ENCODE data around the gene SERGEF. TPM values are rescaled to one million over a fixed set of nuclear protein-coding genes. Genes with fewer than 3 reads are reported as not detected.

SERGEF gene
- polyA plus RNA-seq, 1 donor: 11.9 TPM

- DNase-seq: no peak
These were observed 200.6 kb downstream of the SERGEF start for GRCh38 chr11:17812091-17812864.

DNA sequence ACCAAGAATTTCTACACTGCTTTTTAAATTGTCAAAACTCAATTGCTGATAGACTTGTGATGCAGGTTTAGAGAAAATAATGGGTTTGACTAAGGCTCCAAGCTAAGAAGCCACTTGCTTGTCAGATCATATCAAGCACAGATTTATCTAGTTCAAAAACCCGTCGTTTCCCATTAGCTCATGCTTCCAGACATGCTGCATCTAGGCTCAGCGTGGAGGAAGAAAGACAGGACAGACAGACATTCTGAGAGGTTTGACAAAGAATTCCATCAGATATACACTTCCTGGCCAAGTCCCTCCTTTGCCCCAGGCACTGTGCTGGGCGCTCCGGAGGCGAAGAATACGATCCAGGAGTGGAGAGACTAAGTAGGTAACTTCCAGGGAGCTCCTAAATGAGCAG is 201.5 kb downstream of the SERGEF start:
- DNase-seq: no peak

DNA sequence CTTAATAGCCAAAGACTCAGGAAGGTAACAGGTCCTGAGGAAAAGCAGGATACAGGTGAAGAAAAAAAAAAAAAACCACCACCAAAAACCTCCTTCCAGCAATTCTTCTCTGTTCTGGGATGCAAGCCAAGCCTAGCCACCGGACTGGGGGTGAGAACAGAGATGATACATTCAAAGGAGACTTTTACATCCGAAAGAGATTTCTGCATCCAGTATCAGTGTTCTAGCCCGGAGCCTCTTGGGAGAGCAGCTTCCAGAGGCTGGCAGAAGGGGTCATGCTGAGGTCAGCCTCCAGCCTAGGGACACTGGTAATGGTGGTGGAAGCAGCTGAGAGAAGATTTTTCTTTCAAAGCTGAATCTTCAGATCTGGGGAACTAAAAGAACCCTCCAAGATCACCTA is 202.1 kb downstream of the SERGEF start:
- no peak for DNase-seq

GRCh38 chr11:17810041-17810440 is 202.8 kb downstream of the SERGEF start:
- DNase-seq: no peak

DNA sequence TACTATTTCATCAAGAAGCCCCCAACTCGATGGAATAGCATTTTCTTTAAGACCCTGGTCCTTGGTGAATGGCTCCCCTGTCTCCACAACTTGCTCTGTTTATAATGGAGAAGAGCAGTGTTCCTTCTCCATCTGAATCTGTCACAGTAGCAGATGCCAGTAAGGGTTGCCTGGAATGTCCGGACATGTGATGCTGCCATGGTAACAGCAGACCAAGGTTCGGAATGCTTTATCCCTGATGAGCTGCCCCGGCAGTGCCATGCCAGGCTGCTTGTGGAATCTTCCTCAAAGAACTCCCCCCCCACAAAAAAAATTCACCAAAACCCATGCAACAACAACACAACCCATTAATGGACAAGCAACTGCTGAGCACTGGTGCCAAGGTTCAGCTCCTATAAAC is 205.8 kb downstream of the SERGEF start:
- no peak for DNase-seq

DNA sequence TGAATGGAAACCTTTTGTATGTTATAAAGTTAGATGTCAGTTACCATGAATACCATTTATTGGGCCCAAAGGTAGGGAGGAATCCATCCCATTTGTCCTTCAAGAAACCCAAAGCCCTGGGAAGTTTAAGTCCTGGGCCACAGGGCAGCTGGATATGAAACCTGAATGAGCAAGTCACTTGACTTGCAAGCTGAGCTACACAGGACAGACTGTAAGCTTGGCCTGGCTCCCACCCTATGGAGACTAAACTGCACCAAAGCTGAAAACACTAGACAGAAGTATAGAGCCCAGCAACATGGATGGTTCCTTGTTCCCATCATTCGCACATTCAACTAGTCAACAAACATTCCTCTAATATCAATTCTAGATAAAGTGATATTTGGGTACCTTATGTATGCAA is 207.0 kb downstream of the SERGEF start:
- no peak for DNase-seq

DNA sequence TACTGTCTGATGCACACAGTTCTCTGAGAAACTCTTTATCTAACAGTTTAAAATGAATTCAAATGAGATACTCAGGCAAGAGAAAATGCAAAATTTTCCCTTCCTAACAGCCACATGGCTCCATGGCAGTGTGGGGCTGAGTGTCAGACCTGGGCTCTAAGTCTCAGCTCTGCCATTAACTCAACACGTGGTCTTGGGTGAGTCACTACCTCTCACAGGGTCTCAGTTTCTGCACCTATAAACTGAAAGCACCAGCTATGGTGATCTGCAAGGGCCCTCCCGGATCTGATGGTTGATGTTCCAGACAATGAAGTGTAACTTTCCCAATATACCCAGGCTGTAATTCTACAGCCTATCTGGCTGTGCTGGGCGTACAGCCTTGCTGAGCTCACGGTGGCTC is 207.8 kb downstream of the SERGEF start:
- DNase-seq: no peak

- no peak for DNase-seq
These were observed 209.0 kb downstream of the SERGEF start for GRCh38 chr11:17803754-17804334.

GRCh38 chr11:17802491-17802890 is 210.4 kb downstream of the SERGEF start:
- no peak for DNase-seq

DNA sequence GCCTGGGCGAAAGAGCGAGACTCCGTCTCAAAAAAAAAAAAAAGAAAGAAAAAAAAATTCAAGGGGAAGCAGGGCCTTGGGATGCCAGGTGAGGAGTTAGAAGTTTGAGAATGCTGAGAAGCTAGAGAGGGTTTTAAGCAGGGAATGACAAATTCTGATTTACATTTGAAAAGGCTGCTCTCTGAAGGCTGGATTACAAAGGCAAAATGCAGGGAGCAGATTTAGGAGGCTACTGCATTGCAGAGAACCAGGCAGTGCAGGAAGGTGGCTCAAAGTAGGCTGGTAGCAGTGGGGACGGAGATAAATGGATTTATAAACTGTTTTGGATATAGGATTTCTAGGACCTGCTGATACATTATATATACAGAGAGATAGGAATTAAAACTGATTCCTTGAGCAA is 211.7 kb downstream of the SERGEF start:
- DNase-seq: no peak

DNA sequence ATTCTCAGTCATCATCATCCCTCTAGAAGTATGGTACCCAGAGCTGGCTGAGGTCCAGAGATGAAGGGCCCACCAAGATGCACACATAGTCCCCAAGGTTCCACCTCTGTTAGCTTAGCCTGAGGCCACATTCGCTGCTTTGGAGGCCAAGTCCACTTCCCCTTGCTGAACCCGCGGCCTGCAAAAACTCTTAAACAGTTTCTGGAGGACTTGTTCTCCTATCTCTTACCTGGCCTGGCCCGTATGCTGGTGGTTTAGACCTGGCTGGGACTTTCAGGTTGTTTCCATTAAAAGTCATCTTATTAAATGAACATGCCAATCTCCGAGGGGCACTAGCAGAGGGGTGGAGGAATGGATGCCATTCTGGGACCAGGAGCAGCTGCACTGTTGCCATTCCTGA is 213.7 kb downstream of the SERGEF start:
- no peak for DNase-seq

DNA sequence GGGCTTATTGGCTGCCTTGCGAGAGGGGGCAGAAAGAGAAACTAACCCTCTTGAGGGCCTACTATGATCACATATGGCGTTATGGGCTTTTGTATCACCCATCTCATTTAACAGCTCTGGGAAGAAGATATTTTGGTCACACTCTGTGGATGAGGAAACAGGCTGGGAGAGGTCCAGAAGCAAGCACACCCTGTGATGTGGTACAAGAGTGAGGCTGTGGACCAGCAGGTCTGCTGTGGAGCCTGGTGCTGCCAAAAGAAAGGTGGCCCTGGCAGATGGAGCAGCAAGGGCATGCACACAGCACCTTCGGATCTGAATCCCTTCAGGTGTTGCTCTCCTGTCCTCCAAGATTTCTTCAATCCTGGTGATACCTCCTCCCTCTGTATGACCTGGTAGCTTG is 214.1 kb downstream of the SERGEF start:
- no peak for DNase-seq

GRCh38 chr11:17798253-17798652 is 214.6 kb downstream of the SERGEF start:
- DNase-seq: no peak

- no peak for DNase-seq
These were observed 216.7 kb downstream of the SERGEF start for GRCh38 chr11:17796154-17796553.

DNA sequence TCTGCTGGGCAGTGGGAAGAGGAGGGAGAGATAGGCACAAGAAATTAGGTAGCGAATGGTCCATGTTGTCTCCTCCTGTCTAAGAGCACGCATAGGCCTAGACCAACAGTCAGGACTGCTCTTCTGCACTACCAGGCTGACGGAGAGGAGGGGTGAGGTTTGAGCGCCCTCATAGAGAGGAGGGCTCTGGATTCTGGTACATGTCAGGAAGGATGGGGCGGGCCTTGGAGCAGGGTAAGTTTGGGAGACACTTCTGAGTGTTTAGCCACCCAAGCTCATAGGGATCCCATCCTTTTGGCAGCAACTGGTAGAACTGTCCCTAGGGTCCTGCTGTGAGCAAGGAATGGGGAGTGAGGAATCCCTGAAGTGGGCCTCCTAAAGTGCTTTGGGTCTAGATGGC is 217.9 kb downstream of the SERGEF start:
- no peak for DNase-seq

GRCh38 chr11:17793642-17794170 is 219.1 kb downstream of the SERGEF start:
- no peak for DNase-seq

DNA sequence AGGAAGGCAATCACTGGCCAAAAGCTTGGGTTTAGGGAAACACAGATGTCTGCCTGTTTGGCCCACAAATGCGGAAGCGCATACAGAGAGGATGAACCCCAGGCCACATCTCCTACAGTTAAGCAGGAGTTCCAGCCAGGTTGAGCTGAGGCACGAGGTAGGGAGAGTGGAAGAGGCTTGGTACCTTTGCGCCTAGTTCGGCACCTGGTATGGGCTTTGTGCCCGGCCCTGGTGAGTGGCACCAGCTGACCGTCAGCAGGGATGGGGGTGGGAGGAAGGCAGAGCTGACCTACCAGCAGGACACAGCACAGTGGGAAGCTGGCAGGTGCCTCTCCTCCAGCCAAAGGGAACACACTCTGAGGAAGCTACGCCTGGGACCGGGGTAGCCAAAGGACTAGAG is 220.7 kb downstream of the SERGEF start:
- no peak for DNase-seq

- DNase-seq: no peak
These were observed 221.7 kb downstream of the SERGEF start for GRCh38 chr11:17791144-17791543.

DNA sequence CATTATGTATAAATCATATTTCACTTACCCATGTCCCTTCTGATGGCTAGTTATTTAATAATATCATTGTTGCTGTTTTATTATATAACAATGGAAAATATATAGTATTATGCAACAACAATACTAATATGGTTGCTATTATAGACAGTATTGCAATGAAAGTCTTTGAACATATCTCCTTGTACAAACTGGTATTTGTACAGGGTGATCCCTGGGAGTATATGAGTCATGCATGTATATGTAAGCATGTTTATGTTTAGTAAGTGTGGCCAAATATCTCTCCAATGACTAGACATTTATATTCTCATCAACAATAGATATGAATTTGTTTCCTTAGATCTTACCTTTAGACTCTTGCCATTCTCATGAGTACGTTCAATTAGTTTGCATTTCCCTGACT is 222.4 kb downstream of the SERGEF start:
- no peak for DNase-seq

GRCh38 chr11:17788084-17788483 is 224.8 kb downstream of the SERGEF start:
- no peak for DNase-seq

- no peak for DNase-seq
These were observed 225.9 kb downstream of the SERGEF start for GRCh38 chr11:17786824-17787525.

DNA sequence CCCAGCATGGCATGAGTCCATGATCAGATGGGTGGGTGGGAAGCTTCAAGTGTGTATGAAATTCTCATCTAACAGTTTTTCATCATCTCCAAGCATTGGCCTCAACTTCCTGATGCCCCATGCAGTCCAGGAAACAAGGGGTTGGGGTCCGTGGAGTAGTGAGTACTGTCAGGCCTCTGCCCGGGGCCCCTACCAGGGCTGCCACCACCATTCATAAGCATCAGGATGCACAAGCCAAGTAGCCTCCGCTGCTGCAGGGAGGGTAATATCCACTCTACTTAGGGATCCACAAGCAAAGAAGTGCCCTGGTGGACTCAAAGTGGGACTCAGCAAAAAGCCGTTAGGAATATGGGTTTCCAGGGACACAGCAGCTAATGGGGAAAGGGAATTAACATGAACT is 229.0 kb downstream of the SERGEF start:
- no peak for DNase-seq

GRCh38 chr11:17782603-17783337 is 230.1 kb downstream of the SERGEF start:
- no peak for DNase-seq

Measured in hindlimb muscle (tissue), 1 donor.